Activated naive CD4-positive, alpha-beta T cell treated with anti-CD3 and anti-CD28 coated beads, Interleukin-2, amount 50 U/mL, for 72 hours (primary cell): ENCODE data around the gene SPTBN2. TPM values are rescaled to one million over a fixed set of nuclear protein-coding genes. Genes with fewer than 3 reads are reported as not detected.

ENCODE experiments used
- ATAC-seq, 2 donors: fragments of 150-1000 bp; cut with Tn5 transposase; 2 replicates each; pipeline ENCODE4 v1.10.0; 2021; ENCODE audit warnings: mild to moderate bottlenecking in 2 of 2, moderate library complexity in 2 of 2
- DNase-seq, 2 donors: peaks; one replicate each; pipeline ENCODE4 v3.0.0; 2021 to 2022; ENCODE audit warnings: low spot score in 2 of 2
- H3K27ac Mint-ChIP-seq, 2 donors: one replicate each; pipeline ENCODE4 v1.8.0; 2022; ENCODE audit warnings: mild to moderate bottlenecking in 2 of 2, mixed read lengths in 2 of 2
- H3K36me3 Mint-ChIP-seq, 2 donors: one replicate each; pipeline ENCODE4 v1.8.0; 2022; ENCODE audit warnings: mixed read lengths in 2 of 2
- H3K9me3 Mint-ChIP-seq, 2 donors: one replicate each; pipeline ENCODE4 v1.8.0; 2022; ENCODE audit warnings: mixed read lengths in 2 of 2
- total RNA-seq, 2 donors: library from RNA; stranded (reverse); gene quantifications; one replicate each; pipeline ENCODE4 v1.2.3, GENCODE V29; 2022

Gene SPTBN2
- total RNA-seq, 2 donors from 2014 or later = 1.4 to 1.8 TPM

GRCh38 chr11:66715346-66716085 is 13.5 kb downstream of the SPTBN2 start:
- ATAC-seq (no peak), DNase-seq (no peak)
- H3K9me3 Mint-ChIP-seq = no peaks in the 10 kb centered on the region
- no peaks in the 10 kb centered on the region for H3K36me3 Mint-ChIP-seq
- H3K27ac Mint-ChIP-seq = no peak overlapping the region

- DNase-seq = no peak
- Mint-ChIP-seq H3K9me3 (no peaks in the 10 kb centered on the region), H3K36me3 (no peaks in the 10 kb centered on the region), H3K27ac (no peak overlapping the region)
- ATAC-seq = no peak
Measured at GRCh38 chr11:66713746-66714480, 15.1 kb downstream of the SPTBN2 start.

- H3K27ac Mint-ChIP-seq = no peak overlapping the region
- no peaks in the 10 kb centered on the region for H3K9me3 Mint-ChIP-seq
Measured at GRCh38 chr11:66710384-66710930, 18.6 kb downstream of the SPTBN2 start.

GRCh38 chr11:66708701-66709100 is 20.3 kb downstream of the SPTBN2 start:
- DNase-seq (no peak), ATAC-seq (no peak)
- no peaks in the 10 kb centered on the region for H3K36me3 Mint-ChIP-seq
- no peaks in the 10 kb centered on the region for H3K9me3 Mint-ChIP-seq
- no peak overlapping the region for H3K27ac Mint-ChIP-seq

More at GRCh38 chr11:66710384-66710930, 18.6 kb downstream of the SPTBN2 start:
- H3K36me3 Mint-ChIP-seq = no peaks in the 10 kb centered on the region
- DNase-seq = no peak
- no peak for ATAC-seq

GRCh38 chr11:66708094-66708493 is 20.9 kb downstream of the SPTBN2 start:
- Mint-ChIP-seq H3K9me3 (no peaks in the 10 kb centered on the region), H3K27ac (no peak overlapping the region), H3K36me3 (no peaks in the 10 kb centered on the region)
- ATAC-seq (no peak), DNase-seq (no peak)

- Mint-ChIP-seq H3K9me3 (no peaks in the 10 kb centered on the region), H3K36me3 (no peaks in the 10 kb centered on the region), H3K27ac (peak overlapping the region in 1 of 2 donors; percentile 22)
- no peak for DNase-seq
- ATAC-seq = no peak
Measured at GRCh38 chr11:66707486-66707885, 21.5 kb downstream of the SPTBN2 start.

GRCh38 chr11:66706989-66707388 is 22.0 kb downstream of the SPTBN2 start:
- ATAC-seq (no peak), DNase-seq (no peak)
- H3K27ac Mint-ChIP-seq = no peak overlapping the region
- no peaks in the 10 kb centered on the region for H3K9me3 Mint-ChIP-seq
- H3K36me3 Mint-ChIP-seq = no peaks in the 10 kb centered on the region

GRCh38 chr11:66705587-66706335 is 23.3 kb downstream of the SPTBN2 start:
- no peak for ATAC-seq

GRCh38 chr11:66704659-66705360 is 24.2 kb downstream of the SPTBN2 start:
- no peaks in the 10 kb centered on the region for H3K9me3 Mint-ChIP-seq
- H3K27ac Mint-ChIP-seq = no peak overlapping the region
- no peak for DNase-seq
- H3K36me3 Mint-ChIP-seq = peaks cover 0 to 4% of the 10 kb centered on the region in 2 donors
- no peak for ATAC-seq

More at GRCh38 chr11:66705587-66706335, 23.3 kb downstream of the SPTBN2 start:
- no peaks in the 10 kb centered on the region for H3K9me3 Mint-ChIP-seq
- H3K36me3 Mint-ChIP-seq = peaks cover 0 to 4% of the 10 kb centered on the region in 2 donors
- H3K27ac Mint-ChIP-seq = peak overlapping the region; percentile 6 to 11
- no peak for DNase-seq

- ATAC-seq (no peak), DNase-seq (no peak)
- Mint-ChIP-seq H3K27ac (no peak overlapping the region), H3K9me3 (no peaks in the 10 kb centered on the region), H3K36me3 (peaks cover 0 to 4% of the 10 kb centered on the region in 2 donors)
Measured at GRCh38 chr11:66701432-66702240, 27.4 kb downstream of the SPTBN2 start.

- Mint-ChIP-seq H3K9me3 (no peaks in the 10 kb centered on the region), H3K36me3 (peaks cover 0 to 4% of the 10 kb centered on the region in 2 donors)
- no peak for DNase-seq
Measured at GRCh38 chr11:66700742-66701141, 28.3 kb downstream of the SPTBN2 start.

GRCh38 chr11:66700337-66700736 is 28.7 kb downstream of the SPTBN2 start:
- H3K36me3 Mint-ChIP-seq = peaks cover 0 to 4% of the 10 kb centered on the region in 2 donors
- no peak for DNase-seq
- ATAC-seq = no peak
- H3K9me3 Mint-ChIP-seq = no peaks in the 10 kb centered on the region
- no peak overlapping the region for H3K27ac Mint-ChIP-seq

More at GRCh38 chr11:66700742-66701141, 28.3 kb downstream of the SPTBN2 start:
- no peak overlapping the region for H3K27ac Mint-ChIP-seq
- ATAC-seq = no peak

GRCh38 chr11:66698491-66698890 is 30.5 kb downstream of the SPTBN2 start:
- H3K27ac Mint-ChIP-seq = no peak overlapping the region
- H3K36me3 Mint-ChIP-seq = peaks cover 0 to 4% of the 10 kb centered on the region in 2 donors
- no peaks in the 10 kb centered on the region for H3K9me3 Mint-ChIP-seq
- no peak for ATAC-seq
- DNase-seq = no peak

GRCh38 chr11:66697988-66698387 is 31.0 kb downstream of the SPTBN2 start:
- ATAC-seq = no peak
- Mint-ChIP-seq H3K27ac (no peak overlapping the region), H3K9me3 (no peaks in the 10 kb centered on the region), H3K36me3 (peaks cover 0 to 4% of the 10 kb centered on the region in 2 donors)
- no peak for DNase-seq

- ATAC-seq (no peak), DNase-seq (no peak)
- Mint-ChIP-seq H3K27ac (peak overlapping the region in 1 of 2 donors; percentile 50), H3K36me3 (peaks cover 0 to under 1% of the 10 kb centered on the region in 2 donors), H3K9me3 (no peaks in the 10 kb centered on the region)
Measured at GRCh38 chr11:66696146-66696545, 32.9 kb downstream of the SPTBN2 start.
